Hepatocyte (in vitro differentiated cells): ENCODE results near the gene MTA3. TPM values are rescaled to one million over a fixed set of nuclear protein-coding genes. Genes with fewer than 3 reads are reported as not detected.

Source experiments
- DNase-seq: peaks from one replicate; pipeline ENCODE4 v3.0.0-alpha.2; 2016; ENCODE audit warnings: low spot score
- H2AFZ ChIP-seq: fragments of 200-600 bp; sonication (generic); 2 replicates; pipeline ENCODE4 v1.6.0; 2016; ENCODE audit warnings: antibody characterized with exemption, mild to moderate bottlenecking
- H3K27ac ChIP-seq: fragments of 200-600 bp; sonication (generic); 2 replicates; pipeline ENCODE4 v1.5.1; 2016; ENCODE audit warnings: mild to moderate bottlenecking
- H3K27me3 ChIP-seq: fragments of 200-600 bp; sonication (generic); 2 replicates; pipeline ENCODE4 v1.6.1; 2016
- H3K36me3 ChIP-seq: fragments of 200-600 bp; sonication (generic); replicated peaks from 2 replicates; pipeline ENCODE4 v1.5.1; 2016; ENCODE audit warnings: low read depth; ENCODE audit not compliant: insufficient read depth
- H3K4me1 ChIP-seq: fragments of 200-600 bp; sonication (generic); 2 replicates; pipeline ENCODE4 v1.5.1; 2016; ENCODE audit warnings: mild to moderate bottlenecking, moderate library complexity; ENCODE audit not compliant: insufficient read depth
- H3K4me2 ChIP-seq: fragments of 200-600 bp; sonication (generic); 2 replicates; pipeline ENCODE4 v1.6.0; 2016
- H3K4me3 ChIP-seq: fragments of 200-600 bp; sonication (generic); 2 replicates; pipeline ENCODE4 v1.5.1; 2016; ENCODE audit warnings: mild to moderate bottlenecking
- H3K79me2 ChIP-seq: fragments of 200-600 bp; sonication (generic); 2 replicates; pipeline ENCODE4 v1.6.0; 2017; ENCODE audit warnings: mild to moderate bottlenecking
- H3K9me2 ChIP-seq: fragments of 200-600 bp; sonication (generic); replicated peaks from 2 replicates; pipeline ENCODE4 v1.6.0; 2017; ENCODE audit warnings: mild to moderate bottlenecking; ENCODE audit not compliant: insufficient read depth
- H3K9me3 ChIP-seq: fragments of 200-600 bp; sonication (generic); 2 replicates; pipeline ENCODE4 v1.5.1; 2016; ENCODE audit warnings: low read depth, mild to moderate bottlenecking
- H4K20me1 ChIP-seq: fragments of 200-600 bp; sonication (generic); 2 replicates; pipeline ENCODE4 v1.6.0; 2016; ENCODE audit warnings: mild to moderate bottlenecking; ENCODE audit not compliant: insufficient read depth, poor library complexity, severe bottlenecking
- CTCF ChIP-seq: fragments of 200-600 bp; sonication (generic); IDR thresholded peaks from 2 replicates; pipeline ENCODE4 v1.5.1; 2016; ENCODE audit warnings: antibody characterized with exemption, mild to moderate bottlenecking; ENCODE audit not compliant: poor library complexity
- EZH2 ChIP-seq: fragments of 200-600 bp; sonication (generic); IDR thresholded peaks from 2 replicates; pipeline ENCODE4 v1.6.1; 2016; ENCODE audit warnings: antibody characterized with exemption, mild to moderate bottlenecking, borderline replicate concordance
- EZH2phosphoT487 ChIP-seq: fragments of 200-600 bp; sonication (generic); IDR thresholded peaks from one replicate; pipeline ENCODE4 v1.6.1; 2018; ENCODE audit warnings: antibody characterized with exemption, mild to moderate bottlenecking, low read depth, moderate library complexity; ENCODE audit not compliant: unreplicated experiment, severe bottlenecking
- WGBS: methylation state at CpG from one replicate; pipeline ENCODE4 v1.1.6; 2016; ENCODE audit warnings: low lambda C conversion rate; ENCODE audit errors: missing lambda C conversion rate; 5-methylcytosine and 5-hydroxymethylcytosine counted together
- polyA plus RNA-seq: library from polyadenylated mRNA; unstranded; fragments of >200 nt; fragmentation: Nextera tagmentation; extraction: Ambion mirVana; gene quantifications from 2 replicates; pipeline ENCODE4 v1.2.1, GENCODE V29; 2016
- total RNA-seq: library from RNA; depleted of rRNA; stranded (reverse); fragments of >200 nt; gene quantifications from 2 replicates; pipeline ENCODE4 v1.2.3, GENCODE V29; 2014

MTA3 gene
- total and polyA plus RNA-seq, 2 experiments from 2014 or later, result 34.6 to 44.3 TPM

DNA sequence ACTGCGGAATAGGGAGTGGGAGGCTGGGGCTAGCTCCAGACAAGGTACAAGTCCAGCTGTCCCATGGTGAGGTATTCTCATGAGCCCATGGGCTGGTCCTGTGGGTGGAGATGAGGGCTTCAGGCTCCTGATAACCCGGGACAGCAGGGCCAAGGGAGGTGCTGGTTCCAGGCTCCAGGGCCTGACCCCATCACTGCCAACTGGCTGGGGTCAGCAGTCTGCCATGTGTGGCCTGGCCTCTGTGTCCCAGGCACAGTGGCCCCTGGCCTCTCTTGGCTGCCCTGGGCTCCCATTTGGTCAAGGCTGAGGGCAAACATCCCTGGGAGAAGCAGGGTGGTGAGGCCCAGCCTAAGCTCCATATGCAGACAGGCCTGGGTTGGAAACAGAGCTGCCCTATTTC is 196.5 kb downstream of the MTA3 start:
- H3K9me3 ChIP-seq, result no peaks in the 10 kb centered on the region
- TF ChIP-seq CTCF, result no peak
- TF ChIP-seq EZH2, result no peak
- no peak for TF ChIP-seq EZH2phosphoT487
- H4K20me1 ChIP-seq, result no peaks in the 10 kb centered on the region
- H3K79me2 ChIP-seq, result no peaks in the 10 kb centered on the region
- no peak for DNase-seq
- no peaks in the 10 kb centered on the region for H3K9me2 ChIP-seq
- no peaks in the 10 kb centered on the region for H3K36me3 ChIP-seq
- no peaks in the 10 kb centered on the region for H3K4me1 ChIP-seq
- no peak overlapping the region for H3K4me3 ChIP-seq
- no peak overlapping the region for H2AFZ ChIP-seq
- no peak overlapping the region for H3K27ac ChIP-seq
- H3K4me2 ChIP-seq, result no peak overlapping the region
- WGBS, result 96% methylated on average over 2 of the region's 2 CpGs
- no peaks in the 10 kb centered on the region for H3K27me3 ChIP-seq

GRCh38 chr2:42765686-42766085 is 197.3 kb downstream of the MTA3 start:
- no peak overlapping the region for H3K4me2 ChIP-seq
- H3K4me1 ChIP-seq, result no peaks in the 10 kb centered on the region
- no peak for DNase-seq
- no peaks in the 10 kb centered on the region for H3K9me3 ChIP-seq
- no peaks in the 10 kb centered on the region for H3K36me3 ChIP-seq
- no peak overlapping the region for H3K27ac ChIP-seq
- H3K79me2 ChIP-seq, result no peaks in the 10 kb centered on the region
- no peaks in the 10 kb centered on the region for H3K9me2 ChIP-seq
- no peak overlapping the region for H2AFZ ChIP-seq
- 98% methylated on average over 9 of the region's 9 CpGs for WGBS
- no peaks in the 10 kb centered on the region for H3K27me3 ChIP-seq
- H4K20me1 ChIP-seq, result no peaks in the 10 kb centered on the region
- H3K4me3 ChIP-seq, result no peak overlapping the region
- no peak for TF ChIP-seq CTCF

- Histone ChIP-seq H3K27me3 (no peaks in the 10 kb centered on the region), H3K27ac (no peak overlapping the region), H3K4me1 (no peaks in the 10 kb centered on the region), H3K36me3 (no peaks in the 10 kb centered on the region), H3K4me2 (no peak overlapping the region), H3K9me2 (no peaks in the 10 kb centered on the region), H3K79me2 (no peaks in the 10 kb centered on the region), H4K20me1 (no peaks in the 10 kb centered on the region), H3K9me3 (no peaks in the 10 kb centered on the region), H2AFZ (no peak overlapping the region), H3K4me3 (no peak overlapping the region)
- WGBS, result 92% methylated on average over 16 of the region's 16 CpGs
- TF ChIP-seq EZH2 (no peak), EZH2phosphoT487 (no peak), CTCF (no peak)
- no peak for DNase-seq
Observed at GRCh38 chr2:42767080-42767898, 198.9 kb downstream of the MTA3 start.
